ENCODE measurements around the gene KCTD6.

Gene KCTD6

GRCh38 chr3:58480309-58480708 is 11.6 kb upstream of the KCTD6 start:
- Histone ChIP-seq H3K9me3 (no peaks in the 10 kb centered on the region), H3K27ac (no peak overlapping the region), H3K27me3 (no peaks in the 10 kb centered on the region), H3K36me3 (no peaks in the 10 kb centered on the region), H3K4me3 (ENCODE audit: low read depth in 1 of 2, low read length in 1 of 2) (no peak overlapping the region), H3K4me1 (ENCODE audit: control insufficient read depth in 1 of 2, insufficient read depth in 1 of 2, low read depth in 1 of 2, low read length in 1 of 2) (no peaks in the 10 kb centered on the region)
- TF ChIP-seq CTCF (IDR thresholded peaks at IDR 0.05) = no peak

DNA sequence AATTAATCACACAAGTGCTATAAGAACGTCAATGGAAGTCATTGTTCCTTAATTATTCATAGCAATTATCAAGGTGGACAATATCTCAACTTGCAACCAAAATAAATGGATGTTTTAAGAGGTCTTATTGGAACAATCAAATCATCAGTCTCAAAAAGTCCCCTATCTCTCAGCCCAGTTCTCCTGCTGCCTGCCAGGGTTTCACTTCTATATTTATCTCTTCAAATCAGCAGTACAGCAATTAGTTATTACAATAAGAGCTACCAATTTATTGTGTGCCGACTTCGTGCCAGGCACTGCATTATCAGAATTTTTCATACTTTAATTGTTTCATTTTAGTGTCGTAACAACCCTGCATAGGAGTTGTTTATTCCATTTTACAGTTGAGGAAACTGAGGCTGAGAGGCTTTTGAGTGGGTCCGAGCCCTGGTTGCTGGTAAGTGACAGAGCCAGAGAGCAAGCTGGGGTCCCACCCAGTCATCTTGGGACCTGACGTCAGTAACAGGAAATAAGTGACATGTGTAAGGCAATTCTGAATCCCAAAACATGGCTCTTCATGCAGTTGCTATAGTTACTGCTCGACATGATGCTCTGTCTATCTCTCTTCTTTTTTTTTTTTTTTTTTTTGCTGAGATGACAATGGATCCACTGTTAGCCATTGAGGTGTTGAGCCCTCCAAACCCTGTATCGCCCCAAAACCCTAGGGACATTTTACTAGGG is 8.8 kb upstream of the KCTD6 start:
- TF ChIP-seq CTCF (IDR thresholded peaks at IDR 0.05) = no peak
- no peaks in the 10 kb centered on the region for H3K36me3 ChIP-seq
- peaks cover 18% of the 10 kb centered on the region for H3K27me3 ChIP-seq
- no peak overlapping the region for H3K27ac ChIP-seq
- H3K4me1 ChIP-seq (ENCODE audit: control insufficient read depth in 1 of 2, insufficient read depth in 1 of 2, low read depth in 1 of 2, low read length in 1 of 2) = no peaks in the 10 kb centered on the region
- no peaks in the 10 kb centered on the region for H3K9me3 ChIP-seq
- H3K4me3 ChIP-seq (ENCODE audit: low read depth in 1 of 2, low read length in 1 of 2) = no peak overlapping the region

DNA sequence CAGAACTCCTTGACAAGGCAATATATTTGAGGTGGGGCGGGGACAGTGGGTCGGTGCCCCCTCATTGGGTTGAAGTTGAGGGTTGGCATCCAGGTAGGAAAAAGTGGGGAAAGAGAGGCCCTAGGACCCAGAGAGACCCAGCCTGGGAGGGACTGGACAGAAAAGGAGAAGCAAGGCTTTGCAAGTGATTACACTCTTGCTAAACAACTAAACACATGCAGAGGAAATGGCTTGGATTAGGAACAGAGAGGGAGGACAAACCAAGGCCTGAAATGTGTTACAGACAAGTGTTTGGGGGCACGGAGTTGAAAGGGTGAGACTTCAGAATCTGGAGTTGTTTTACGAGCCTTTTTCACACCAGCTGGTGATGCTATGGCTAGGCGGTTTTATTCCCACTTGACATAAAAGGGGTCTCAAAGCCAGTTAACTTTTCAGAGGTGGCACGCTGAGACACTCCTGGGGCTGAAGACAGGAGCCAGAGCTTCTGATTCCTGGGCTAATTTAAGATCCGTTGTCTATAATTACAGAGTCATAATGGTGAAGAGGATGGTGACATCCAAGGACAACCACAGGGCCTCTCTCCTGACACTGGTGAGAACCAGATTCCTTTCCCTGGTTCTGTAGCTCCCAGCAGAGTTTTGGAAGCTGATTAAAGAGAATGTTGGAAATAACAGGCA is 7.7 kb upstream of the KCTD6 start:
- no peaks in the 10 kb centered on the region for H3K9me3 ChIP-seq
- H3K27ac ChIP-seq = no peak overlapping the region
- H3K36me3 ChIP-seq = no peaks in the 10 kb centered on the region
- H3K27me3 ChIP-seq = peaks cover 29% of the 10 kb centered on the region
- H3K4me1 ChIP-seq (ENCODE audit: control insufficient read depth in 1 of 2, insufficient read depth in 1 of 2, low read depth in 1 of 2, low read length in 1 of 2) = no peaks in the 10 kb centered on the region
- no peak overlapping the region for H3K4me3 ChIP-seq (ENCODE audit: low read depth in 1 of 2, low read length in 1 of 2)
- no peak for TF ChIP-seq CTCF (IDR thresholded peaks at IDR 0.05)

DNA sequence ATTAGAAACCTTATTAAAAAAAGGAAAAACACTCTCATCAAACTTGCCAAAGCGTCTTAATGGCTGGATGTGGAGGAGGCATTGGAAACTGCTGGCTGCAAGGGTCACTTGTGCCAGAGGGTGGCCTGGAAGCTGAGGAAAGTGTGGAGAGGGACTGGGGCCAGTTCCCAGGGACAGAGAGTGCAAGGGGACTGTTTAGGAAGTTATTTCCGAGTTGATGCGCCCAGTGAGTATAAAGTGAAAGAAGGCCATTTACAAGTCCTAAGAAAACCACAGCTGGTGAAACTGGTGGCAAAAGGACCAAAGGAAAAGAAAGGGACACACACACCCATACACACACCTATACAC is 7.2 kb upstream of the KCTD6 start:
- no peak overlapping the region for H3K4me3 ChIP-seq (ENCODE audit: low read depth in 1 of 2, low read length in 1 of 2)
- H3K9me3 ChIP-seq = no peaks in the 10 kb centered on the region
- TF ChIP-seq CTCF (IDR thresholded peaks at IDR 0.05) = no peak
- no peak overlapping the region for H3K27ac ChIP-seq
- H3K27me3 ChIP-seq = peaks cover 35% of the 10 kb centered on the region
- no peaks in the 10 kb centered on the region for H3K4me1 ChIP-seq (ENCODE audit: control insufficient read depth in 1 of 2, insufficient read depth in 1 of 2, low read depth in 1 of 2, low read length in 1 of 2)
- H3K36me3 ChIP-seq = no peaks in the 10 kb centered on the region

- no peak overlapping the region for H3K27ac ChIP-seq
- no peak for TF ChIP-seq CTCF (IDR thresholded peaks at IDR 0.05)
- H3K27me3 ChIP-seq = peaks cover 43% of the 10 kb centered on the region
- H3K9me3 ChIP-seq = no peaks in the 10 kb centered on the region
- no peaks in the 10 kb centered on the region for H3K36me3 ChIP-seq
- no peaks in the 10 kb centered on the region for H3K4me1 ChIP-seq (ENCODE audit: control insufficient read depth in 1 of 2, insufficient read depth in 1 of 2, low read depth in 1 of 2, low read length in 1 of 2)
- no peak overlapping the region for H3K4me3 ChIP-seq (ENCODE audit: low read depth in 1 of 2, low read length in 1 of 2)
Observed at GRCh38 chr3:58485801-58486435, 6.0 kb upstream of the KCTD6 start.

Measured in neutrophil (primary cell).